ENCODE measurements around the gene BDH2. TPM values are rescaled to one million over a fixed set of nuclear protein-coding genes. Genes with fewer than 3 reads are reported as not detected.

The BDH2 gene
- total RNA-seq (2012; rRNA removed) = 19.9 and 24.1 TPM in 2 replicates

DNA sequence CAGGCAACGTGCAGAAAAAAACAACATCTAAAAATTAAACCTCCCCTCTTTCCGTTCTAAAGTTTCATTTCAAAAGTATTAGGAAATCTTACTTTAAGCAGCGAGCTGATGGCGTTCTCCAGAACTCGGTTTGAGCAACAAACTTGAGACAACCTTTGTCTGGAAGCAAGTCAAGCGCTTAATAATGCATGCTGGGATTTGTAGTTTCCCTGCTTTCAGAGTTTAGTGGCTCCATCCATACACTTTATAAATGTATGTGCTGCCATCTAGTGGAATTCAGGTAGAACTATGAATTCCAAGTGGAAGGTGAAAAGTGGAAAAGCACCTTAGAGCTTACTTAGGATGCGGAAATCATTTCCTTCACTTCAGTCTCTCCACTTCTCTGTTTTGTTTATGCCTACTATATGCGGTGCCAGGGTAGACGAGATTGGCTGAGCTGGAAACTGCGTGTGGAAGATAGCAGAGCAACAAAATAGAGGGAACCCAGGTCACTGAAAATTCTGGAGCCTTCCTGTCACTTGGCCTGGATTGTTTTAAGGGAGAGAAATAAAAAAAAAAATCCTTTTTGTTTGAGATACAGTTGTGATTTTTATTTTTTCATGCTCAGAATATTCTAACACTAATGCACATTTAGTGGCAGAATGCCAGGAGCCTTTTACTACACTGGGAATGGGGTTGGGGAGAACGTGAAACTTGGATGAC, at the start of gene BDH2:
Gene BDH2, minus strand, starts transcription at position 144 of the 702 bp plus-strand sequence. CDS start 3,580 bp downstream, outside the sequence.
- peaks cover 11% of the 10 kb centered on the region for H3K4me1 ChIP-seq (ENCODE audit: control insufficient read depth, insufficient read depth, low read length)
- no peaks in the 10 kb centered on the region for H3K36me3 ChIP-seq (ENCODE audit: insufficient read depth, low read length)
- H3K9me3 ChIP-seq (replicated peaks; ENCODE audit: low read length) = no peaks in the 10 kb centered on the region
- no peaks in the 10 kb centered on the region for H3K27me3 ChIP-seq (ENCODE audit: control insufficient read depth, insufficient read depth, low read length)
- H3K4me3 ChIP-seq (ENCODE audit: low read length) = peak within 1 kb of the TSS; percentile 71
- peak within 1 kb of the TSS; percentile 85 for H3K9ac ChIP-seq (ENCODE audit: low read depth, low read length)
- peak within 1 kb of the TSS; percentile 84 for H3K4me2 ChIP-seq (ENCODE audit: low read length)

DNA sequence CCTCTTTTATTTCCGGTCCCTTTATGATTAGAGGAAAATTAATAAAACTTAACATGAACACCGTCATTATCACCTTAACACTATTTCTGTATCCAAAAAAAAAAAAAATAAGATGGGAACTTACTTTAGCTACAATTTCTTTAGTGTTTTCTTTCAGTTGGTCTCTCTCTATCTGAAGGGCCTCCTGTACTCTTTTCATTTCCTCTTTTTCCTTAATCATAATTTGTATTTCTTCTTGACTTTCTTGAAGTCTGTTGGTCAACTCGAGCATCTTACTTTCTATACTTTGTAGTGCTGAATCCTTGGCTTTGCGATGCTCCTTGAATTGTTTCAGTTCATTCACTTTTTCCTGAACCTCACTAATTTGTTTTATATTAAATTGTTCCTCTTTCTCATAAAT, 45.3 kb upstream of the BDH2 start:
- H3K4me3 ChIP-seq (ENCODE audit: low read length) = no peak overlapping the region
- H3K4me2 ChIP-seq (ENCODE audit: low read length) = no peak overlapping the region
- no peak overlapping the region for H3K9ac ChIP-seq (ENCODE audit: low read depth, low read length)
- H3K4me1 ChIP-seq (ENCODE audit: control insufficient read depth, insufficient read depth, low read length) = no peaks in the 10 kb centered on the region
- H3K36me3 ChIP-seq (ENCODE audit: insufficient read depth, low read length) = peaks cover 28% of the 10 kb centered on the region
- no peaks in the 10 kb centered on the region for H3K9me3 ChIP-seq (replicated peaks; ENCODE audit: low read length)
- no peaks in the 10 kb centered on the region for H3K27me3 ChIP-seq (ENCODE audit: control insufficient read depth, insufficient read depth, low read length)

DNA sequence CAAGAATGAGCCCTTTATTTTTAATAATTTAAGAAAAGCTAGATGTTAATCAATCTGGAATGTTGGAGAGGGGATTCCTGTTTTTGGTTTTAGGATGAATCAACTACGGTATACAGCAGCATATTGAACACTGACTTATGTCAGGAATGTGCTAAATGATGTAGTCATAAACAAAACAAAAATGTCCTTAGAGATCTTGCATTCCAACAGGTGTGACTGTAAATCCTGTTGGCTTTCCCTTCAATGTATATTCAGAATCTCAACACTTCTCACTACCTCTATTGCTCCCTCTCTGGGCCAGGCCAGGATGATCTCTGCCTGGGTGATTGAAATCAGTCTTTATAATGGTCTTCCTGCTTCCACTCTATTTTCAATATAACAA, 37.8 kb upstream of the BDH2 start:
- H3K4me3 ChIP-seq (ENCODE audit: low read length) = no peak overlapping the region
- peak overlapping the region; percentile 42 for H3K4me2 ChIP-seq (ENCODE audit: low read length)
- H3K4me1 ChIP-seq (ENCODE audit: control insufficient read depth, insufficient read depth, low read length) = peaks cover 20% of the 10 kb centered on the region
- H3K9me3 ChIP-seq (replicated peaks; ENCODE audit: low read length) = no peaks in the 10 kb centered on the region
- H3K9ac ChIP-seq (ENCODE audit: low read depth, low read length) = no peak overlapping the region
- H3K27me3 ChIP-seq (ENCODE audit: control insufficient read depth, insufficient read depth, low read length) = no peaks in the 10 kb centered on the region
- peaks cover 32% of the 10 kb centered on the region for H3K36me3 ChIP-seq (ENCODE audit: insufficient read depth, low read length)

DNA sequence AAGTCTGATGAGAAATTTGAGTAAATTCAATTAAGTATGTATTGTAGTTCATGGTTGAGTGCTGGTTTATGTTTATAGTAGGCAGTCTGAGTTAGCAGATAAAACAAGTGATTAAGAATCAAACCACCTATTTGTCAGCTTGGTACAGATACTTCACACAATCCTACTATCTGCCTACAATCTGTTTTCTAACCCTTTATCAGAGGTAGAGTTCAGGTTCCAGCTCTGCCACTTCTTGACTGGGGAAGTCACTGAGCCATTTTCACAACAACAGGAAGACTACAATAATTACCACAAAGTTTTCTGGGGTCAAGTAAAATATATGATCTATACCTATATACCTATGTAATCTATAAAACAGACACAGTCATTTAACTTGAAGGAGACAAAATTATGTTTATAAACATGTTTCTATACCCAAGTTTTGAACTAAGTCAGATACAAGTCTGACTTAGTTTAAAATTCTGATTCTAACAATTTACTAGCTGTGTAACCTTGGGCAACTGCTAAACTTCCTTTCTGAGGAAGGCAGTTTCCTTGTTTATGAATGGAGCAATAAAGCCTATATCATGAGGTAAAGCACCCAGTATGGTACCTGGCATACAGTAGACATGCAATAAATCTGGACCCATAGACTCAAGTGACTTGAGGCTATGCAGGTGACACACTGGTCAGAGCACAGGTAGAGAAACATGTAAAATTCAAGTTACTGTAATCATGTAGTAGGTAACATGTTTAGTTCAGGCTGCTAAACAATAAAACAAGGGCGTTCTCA, 37.2 kb upstream of the BDH2 start:
- no peaks in the 10 kb centered on the region for H3K27me3 ChIP-seq (ENCODE audit: control insufficient read depth, insufficient read depth, low read length)
- peak overlapping the region; percentile 28 for H3K9ac ChIP-seq (ENCODE audit: low read depth, low read length)
- H3K9me3 ChIP-seq (replicated peaks; ENCODE audit: low read length) = no peaks in the 10 kb centered on the region
- H3K36me3 ChIP-seq (ENCODE audit: insufficient read depth, low read length) = peaks cover 33% of the 10 kb centered on the region
- H3K4me2 ChIP-seq (ENCODE audit: low read length) = peak overlapping the region; percentile 42
- peaks cover 20% of the 10 kb centered on the region for H3K4me1 ChIP-seq (ENCODE audit: control insufficient read depth, insufficient read depth, low read length)
- no peak overlapping the region for H3K4me3 ChIP-seq (ENCODE audit: low read length)

DNA sequence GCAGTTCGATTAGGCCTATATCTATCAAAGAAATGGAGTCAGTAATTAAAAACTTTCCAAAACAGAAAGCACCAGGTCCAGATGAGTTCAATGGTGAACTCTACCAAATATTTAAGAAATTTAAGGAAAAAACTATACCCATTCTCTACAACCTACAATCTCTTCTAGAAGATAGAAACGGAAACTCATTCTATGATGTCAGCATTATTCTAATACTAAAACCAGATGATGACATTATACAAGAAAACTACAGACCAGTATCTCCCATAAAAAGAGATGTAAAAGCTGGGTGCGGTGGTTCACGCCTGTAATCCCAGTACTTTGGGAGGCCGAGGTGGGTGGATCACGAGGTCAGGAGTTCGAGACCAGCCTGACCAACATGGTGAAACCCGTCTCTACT, 29.5 kb upstream of the BDH2 start:
- Histone ChIP-seq H3K36me3 (ENCODE audit: insufficient read depth, low read length) (peaks cover 18% of the 10 kb centered on the region), H3K4me2 (ENCODE audit: low read length) (no peak overlapping the region), H3K4me3 (ENCODE audit: low read length) (no peak overlapping the region), H3K27me3 (ENCODE audit: control insufficient read depth, insufficient read depth, low read length) (no peaks in the 10 kb centered on the region), H3K4me1 (ENCODE audit: control insufficient read depth, insufficient read depth, low read length) (no peaks in the 10 kb centered on the region), H3K9ac (ENCODE audit: low read depth, low read length) (no peak overlapping the region), H3K9me3 (replicated peaks; ENCODE audit: low read length) (peaks cover 4% of the 10 kb centered on the region)

DNA sequence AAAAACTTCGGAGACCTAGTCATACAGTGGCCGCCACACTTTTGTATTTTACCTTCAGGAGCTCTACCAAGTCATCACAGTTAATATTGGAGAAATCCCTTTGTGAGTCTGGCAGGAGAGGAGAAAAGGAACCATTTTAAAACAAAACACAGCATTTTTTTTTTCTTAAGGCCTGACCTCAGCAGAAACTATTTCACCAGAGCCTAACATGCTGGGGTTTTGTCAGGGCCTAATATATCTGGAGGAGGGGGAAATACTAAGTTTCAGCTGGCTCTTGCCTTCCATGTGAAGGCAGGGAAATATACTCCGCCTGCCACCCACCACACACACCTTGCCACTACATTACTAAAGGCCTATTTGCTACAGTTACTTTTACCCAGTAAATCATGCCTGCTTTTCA, 26.5 kb upstream of the BDH2 start:
- Histone ChIP-seq H3K9me3 (replicated peaks; ENCODE audit: low read length) (peaks cover 4% of the 10 kb centered on the region), H3K36me3 (ENCODE audit: insufficient read depth, low read length) (peaks cover 13% of the 10 kb centered on the region), H3K4me2 (ENCODE audit: low read length) (no peak overlapping the region), H3K27me3 (ENCODE audit: control insufficient read depth, insufficient read depth, low read length) (no peaks in the 10 kb centered on the region), H3K4me3 (ENCODE audit: low read length) (no peak overlapping the region), H3K4me1 (ENCODE audit: control insufficient read depth, insufficient read depth, low read length) (no peaks in the 10 kb centered on the region), H3K9ac (ENCODE audit: low read depth, low read length) (no peak overlapping the region)

DNA sequence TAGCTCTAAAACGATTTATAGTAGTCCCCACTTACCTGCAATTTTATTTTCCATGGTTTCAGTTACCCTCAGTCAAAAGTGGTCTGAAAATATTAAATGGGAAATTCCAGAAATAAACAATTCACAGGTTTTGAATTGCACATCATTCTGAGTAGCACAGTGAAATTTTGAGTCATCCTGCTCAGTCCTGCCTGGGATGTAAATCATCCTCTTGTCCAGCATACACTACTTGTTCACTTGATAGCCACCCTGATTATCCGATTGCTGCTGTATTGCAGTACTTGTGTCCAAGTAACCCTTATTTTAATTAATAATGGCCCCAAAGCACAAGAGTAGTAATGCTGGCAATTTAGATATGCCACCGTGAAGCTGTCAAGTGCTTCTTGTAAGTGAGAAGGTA, 23.5 kb upstream of the BDH2 start:
- no peaks in the 10 kb centered on the region for H3K27me3 ChIP-seq (ENCODE audit: control insufficient read depth, insufficient read depth, low read length)

DNA sequence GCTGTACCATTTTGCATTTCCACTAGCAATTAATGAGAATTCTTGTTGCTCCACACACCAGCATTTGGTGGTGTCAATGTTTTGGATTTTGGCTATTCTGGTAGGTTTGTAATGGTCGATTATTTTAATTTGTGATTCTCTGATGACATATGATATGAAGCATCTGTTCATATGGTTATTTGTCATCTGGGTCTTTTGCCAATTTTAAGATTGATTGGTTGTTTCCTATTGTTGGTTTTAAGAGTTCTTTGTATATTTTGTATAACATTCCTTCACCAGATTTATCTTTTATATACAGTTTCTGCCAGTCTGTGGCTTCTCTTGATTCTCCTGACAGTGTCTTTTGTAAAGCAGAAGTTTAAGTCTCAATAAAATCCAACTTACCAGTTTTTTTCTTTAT, 18.5 kb upstream of the BDH2 start:
- H3K4me2 ChIP-seq (ENCODE audit: low read length) = no peak overlapping the region
- peaks cover 7% of the 10 kb centered on the region for H3K36me3 ChIP-seq (ENCODE audit: insufficient read depth, low read length)
- no peaks in the 10 kb centered on the region for H3K9me3 ChIP-seq (replicated peaks; ENCODE audit: low read length)
- H3K27me3 ChIP-seq (ENCODE audit: control insufficient read depth, insufficient read depth, low read length) = no peaks in the 10 kb centered on the region
- no peak overlapping the region for H3K4me3 ChIP-seq (ENCODE audit: low read length)
- no peaks in the 10 kb centered on the region for H3K4me1 ChIP-seq (ENCODE audit: control insufficient read depth, insufficient read depth, low read length)
- no peak overlapping the region for H3K9ac ChIP-seq (ENCODE audit: low read depth, low read length)

More for the DNA sequence above, 23.5 kb upstream of the BDH2 start:
- no peaks in the 10 kb centered on the region for H3K4me1 ChIP-seq (ENCODE audit: control insufficient read depth, insufficient read depth, low read length)
- H3K36me3 ChIP-seq (ENCODE audit: insufficient read depth, low read length) = peaks cover 10% of the 10 kb centered on the region
- no peak overlapping the region for H3K4me2 ChIP-seq (ENCODE audit: low read length)
- H3K4me3 ChIP-seq (ENCODE audit: low read length) = no peak overlapping the region
- peaks cover 3% of the 10 kb centered on the region for H3K9me3 ChIP-seq (replicated peaks; ENCODE audit: low read length)
- no peak overlapping the region for H3K9ac ChIP-seq (ENCODE audit: low read depth, low read length)

DNA sequence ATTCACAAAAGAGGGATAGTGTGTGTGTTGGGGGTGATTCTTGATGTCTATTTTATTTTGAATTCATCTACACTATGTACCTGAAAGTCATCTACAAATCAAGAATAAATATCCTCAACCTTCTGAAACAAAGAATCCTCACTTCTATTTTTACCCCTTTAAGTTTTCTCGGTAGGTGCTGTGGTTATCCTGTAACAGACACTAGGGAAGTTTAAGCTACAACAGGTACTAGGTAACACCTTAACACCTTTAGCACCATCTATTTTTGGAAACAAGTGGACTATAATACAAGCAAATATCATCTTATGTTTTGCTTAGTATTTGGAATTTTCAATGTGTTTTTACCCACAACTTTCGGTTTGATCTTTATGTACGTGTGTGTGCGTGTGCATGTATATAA, 12.0 kb upstream of the BDH2 start:
- Histone ChIP-seq H3K36me3 (ENCODE audit: insufficient read depth, low read length) (peaks cover 16% of the 10 kb centered on the region), H3K9me3 (replicated peaks; ENCODE audit: low read length) (no peaks in the 10 kb centered on the region), H3K4me2 (ENCODE audit: low read length) (no peak overlapping the region), H3K27me3 (ENCODE audit: control insufficient read depth, insufficient read depth, low read length) (no peaks in the 10 kb centered on the region), H3K4me3 (ENCODE audit: low read length) (no peak overlapping the region), H3K4me1 (ENCODE audit: control insufficient read depth, insufficient read depth, low read length) (no peaks in the 10 kb centered on the region), H3K9ac (ENCODE audit: low read depth, low read length) (no peak overlapping the region)

DNA sequence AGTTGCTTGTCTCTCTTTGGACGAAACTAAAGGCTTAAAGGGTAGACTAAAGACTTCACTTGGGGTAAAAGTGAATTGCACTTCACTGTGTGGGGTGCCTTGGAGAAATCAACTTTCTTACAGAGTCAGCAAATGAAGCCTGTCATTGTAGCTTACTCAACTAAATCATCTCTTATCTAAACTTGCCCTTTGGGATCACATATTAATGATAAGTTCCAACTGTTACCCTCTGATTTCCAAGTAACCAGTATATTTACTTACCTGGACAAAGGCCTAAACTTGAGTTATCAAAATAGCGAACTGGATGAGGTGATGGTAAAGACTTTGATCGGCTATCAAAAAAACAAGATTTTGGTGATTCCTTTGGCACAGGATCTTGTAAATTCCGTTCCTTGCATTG, 8.9 kb upstream of the BDH2 start:
- Histone ChIP-seq H3K9me3 (replicated peaks; ENCODE audit: low read length) (no peaks in the 10 kb centered on the region), H3K36me3 (ENCODE audit: insufficient read depth, low read length) (peaks cover 13% of the 10 kb centered on the region)

DNA sequence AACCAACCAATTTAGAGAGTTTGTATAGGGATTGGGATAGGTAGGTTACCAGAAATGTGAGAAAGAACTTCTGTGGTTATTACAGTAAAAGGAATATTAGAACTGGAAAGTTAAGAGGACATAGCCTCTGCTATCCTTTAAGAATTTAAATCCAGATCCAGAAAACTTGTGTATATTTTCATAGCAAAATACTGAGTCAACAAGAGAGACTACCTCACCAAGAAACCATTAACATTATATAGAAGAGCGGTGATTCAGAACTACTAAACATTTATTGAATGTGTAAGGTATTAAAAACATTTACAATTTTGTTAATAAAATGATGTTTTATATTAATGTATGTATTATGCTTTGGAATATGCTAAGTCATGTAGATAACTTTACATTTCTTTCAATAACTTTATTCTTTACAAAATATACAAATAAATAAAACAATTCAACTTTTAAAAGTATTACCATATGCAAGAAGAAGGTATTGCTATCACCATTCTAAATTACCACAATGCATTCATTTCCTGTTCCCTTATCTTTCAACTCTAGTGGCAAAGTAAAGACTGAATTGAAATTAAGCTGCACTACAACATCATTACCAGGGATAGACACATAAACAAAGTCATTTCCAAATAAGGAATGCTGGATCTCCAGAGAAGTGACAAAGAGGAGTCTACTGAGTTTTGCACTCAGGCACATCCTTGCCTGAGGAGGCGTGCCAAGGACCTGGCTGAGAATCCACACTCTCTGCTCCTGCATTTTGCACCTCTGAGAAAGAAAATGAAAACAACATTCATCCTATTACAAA, 6.1 kb upstream of the BDH2 start:
- Histone ChIP-seq H3K36me3 (ENCODE audit: insufficient read depth, low read length) (peaks cover 13% of the 10 kb centered on the region), H3K4me3 (ENCODE audit: low read length) (no peak overlapping the region), H3K9ac (ENCODE audit: low read depth, low read length) (no peak overlapping the region), H3K9me3 (replicated peaks; ENCODE audit: low read length) (no peaks in the 10 kb centered on the region), H3K4me1 (ENCODE audit: control insufficient read depth, insufficient read depth, low read length) (no peaks in the 10 kb centered on the region), H3K27me3 (ENCODE audit: control insufficient read depth, insufficient read depth, low read length) (no peaks in the 10 kb centered on the region), H3K4me2 (ENCODE audit: low read length) (no peak overlapping the region)

More for the DNA sequence above, 8.9 kb upstream of the BDH2 start:
- H3K4me3 ChIP-seq (ENCODE audit: low read length) = no peak overlapping the region
- no peak overlapping the region for H3K9ac ChIP-seq (ENCODE audit: low read depth, low read length)
- no peaks in the 10 kb centered on the region for H3K4me1 ChIP-seq (ENCODE audit: control insufficient read depth, insufficient read depth, low read length)
- H3K27me3 ChIP-seq (ENCODE audit: control insufficient read depth, insufficient read depth, low read length) = no peaks in the 10 kb centered on the region
- H3K4me2 ChIP-seq (ENCODE audit: low read length) = no peak overlapping the region

All from skeletal muscle satellite cell (primary cell).